Measurements from ENCODE around the gene GMIP. TPM values are rescaled to one million over a fixed set of nuclear protein-coding genes. Genes with fewer than 3 reads are reported as not detected.

GMIP gene
- total RNA-seq, 1 experiment from 2014 or later = 12.7 TPM

DNA sequence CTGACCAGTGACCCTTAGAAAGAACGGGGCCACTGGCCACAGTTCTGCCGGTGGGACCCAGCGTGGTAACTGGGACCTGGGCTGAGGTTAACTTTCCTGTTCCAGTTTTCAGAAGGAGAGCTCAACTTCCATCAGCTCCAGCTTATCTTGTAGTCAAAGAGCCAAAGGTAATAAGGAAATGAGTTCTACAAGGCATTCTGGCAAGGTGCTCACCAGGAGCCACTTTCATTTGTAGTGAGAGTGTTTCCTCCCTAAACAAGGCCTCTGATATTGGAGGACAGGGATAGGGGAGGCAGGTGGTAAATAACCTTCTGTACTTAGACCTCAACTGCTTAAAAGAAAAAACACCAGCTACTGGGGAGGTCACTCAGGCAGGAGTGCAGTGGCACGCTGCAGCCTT, 63.0 kb downstream of the GMIP start:
- Histone ChIP-seq H2BK15ac (ENCODE audit: low read depth, low read length) (no peak overlapping the region), H2BK120ac (ENCODE audit: low read depth, low read length, poor library complexity, severe bottlenecking) (no peak overlapping the region), H3K9ac (ENCODE audit: extremely low read depth, insufficient read length, low read length) (no peak overlapping the region), H4K91ac (ENCODE audit: insufficient read length, low read depth, low read length) (no peak overlapping the region), H2BK20ac (ENCODE audit: low read depth, low read length, poor library complexity, severe bottlenecking) (no peak overlapping the region), H3K9me3 (ENCODE audit: control insufficient read depth, low read depth, low read length) (no peaks in the 10 kb centered on the region), H3K4me2 (ENCODE audit: insufficient read depth, insufficient read length, low read length) (no peak overlapping the region), H3K4ac (ENCODE audit: low read depth, low read length) (no peak overlapping the region), H3K79me2 (ENCODE audit: insufficient read depth, low read length) (no peaks in the 10 kb centered on the region), H2AK5ac (ENCODE audit: insufficient read length, low read length) (no peak overlapping the region), H2BK5ac (ENCODE audit: insufficient read length, low read length) (no peak overlapping the region), H3K4me1 (ENCODE audit: insufficient read depth, low read length) (peaks cover 3% of the 10 kb centered on the region; the same call in 1 of the 2 replicates), H3K14ac (ENCODE audit: insufficient read depth, low read length) (no peak overlapping the region), H3K27ac (ENCODE audit: insufficient read length, low read depth, low read length) (no peak overlapping the region), H3K27me3 (ENCODE audit: insufficient read depth, low read length) (no peaks in the 10 kb centered on the region), H4K5ac (ENCODE audit: insufficient read length, low read depth, low read length) (no peak overlapping the region), H4K20me1 (ENCODE audit: control insufficient read depth, insufficient read depth, insufficient read length) (no peaks in the 10 kb centered on the region), H3K56ac (ENCODE audit: insufficient read length, low read depth, low read length) (no peak overlapping the region), H2BK12ac (ENCODE audit: insufficient read length, low read depth, low read length) (no peak overlapping the region), H3T11ph (ENCODE audit: low read length) (no peak overlapping the region), H2AFZ (ENCODE audit: low read length) (no peak overlapping the region), H3K18ac (ENCODE audit: insufficient read length, low read depth, low read length) (no peak overlapping the region), H3K79me1 (ENCODE audit: insufficient read depth, low read depth, low read length, poor library complexity, severe bottlenecking) (no peaks in the 10 kb centered on the region), H3K23me2 (ENCODE audit: insufficient read length, low read depth, low read length, poor library complexity, severe bottlenecking) (no peaks in the 10 kb centered on the region), H4K8ac (replicated peaks; ENCODE audit: insufficient read length, low read depth, low read length) (no peak overlapping the region), H3K23ac (ENCODE audit: insufficient read length, low read depth, low read length) (no peak overlapping the region)
- H3K9me3 Mint-ChIP-seq = 0 out of 5 replicates have a peak, but pooled peaks cover 0 to under 1% of the 10 kb centered on the region in 2 experiments
- TF ChIP-seq, protein P1, sequence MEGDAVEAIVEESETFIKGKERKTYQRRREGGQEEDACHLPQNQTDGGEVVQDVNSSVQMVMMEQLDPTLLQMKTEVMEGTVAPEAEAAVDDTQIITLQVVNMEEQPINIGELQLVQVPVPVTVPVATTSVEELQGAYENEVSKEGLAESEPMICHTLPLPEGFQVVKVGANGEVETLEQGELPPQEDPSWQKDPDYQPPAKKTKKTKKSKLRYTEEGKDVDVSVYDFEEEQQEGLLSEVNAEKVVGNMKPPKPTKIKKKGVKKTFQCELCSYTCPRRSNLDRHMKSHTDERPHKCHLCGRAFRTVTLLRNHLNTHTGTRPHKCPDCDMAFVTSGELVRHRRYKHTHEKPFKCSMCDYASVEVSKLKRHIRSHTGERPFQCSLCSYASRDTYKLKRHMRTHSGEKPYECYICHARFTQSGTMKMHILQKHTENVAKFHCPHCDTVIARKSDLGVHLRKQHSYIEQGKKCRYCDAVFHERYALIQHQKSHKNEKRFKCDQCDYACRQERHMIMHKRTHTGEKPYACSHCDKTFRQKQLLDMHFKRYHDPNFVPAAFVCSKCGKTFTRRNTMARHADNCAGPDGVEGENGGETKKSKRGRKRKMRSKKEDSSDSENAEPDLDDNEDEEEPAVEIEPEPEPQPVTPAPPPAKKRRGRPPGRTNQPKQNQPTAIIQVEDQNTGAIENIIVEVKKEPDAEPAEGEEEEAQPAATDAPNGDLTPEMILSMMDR (conservative IDR thresholded peaks at IDR 0.05) = no peak
- H3K4me1 Mint-ChIP-seq = peaks cover 5 to 11% of the 10 kb centered on the region in 2 experiments
- H3K4me3 Mint-ChIP-seq = no peak overlapping the region
- H3K27me3 Mint-ChIP-seq (ENCODE audit: low read depth) = peaks cover 27% of the 10 kb centered on the region
- no peak for DNase-seq
- no peak overlapping the region for H3K27ac Mint-ChIP-seq
- WGBS (ENCODE audit: extremely low coverage, insufficient read length, low lambda C conversion rate) = no CpG with 5 or more reads among the region's 4 CpGs
- H3K36me3 Mint-ChIP-seq (ENCODE audit: insufficient read depth in 1 of 3, low read depth in 3 of 3) = no peaks in the 10 kb centered on the region

Measured in H9 (cell line).